K562 (cell line): Measurements from ENCODE around the gene TFRC. TPM values are rescaled to one million over a fixed set of nuclear protein-coding genes. Genes with fewer than 3 reads are reported as not detected.
A peak's percentile ranks its signal among the peaks of the same experiment; 100 is the strongest.

ENCODE experiments used
- CBX2 ChIP-seq: fragments of 200-600 bp; sonication (generic); IDR thresholded peaks from one replicate; pipeline ENCODE4 v1.6.1; 2012; ENCODE audit warnings: mild to moderate bottlenecking, low read length, inconsistent platforms; ENCODE audit not compliant: insufficient read depth, poor library complexity, severe bottlenecking
- E2F5 ChIP-seq: sonication (generic); formaldehyde crosslinking; IDR thresholded peaks from 2 replicates; pipeline ENCODE4 v1.8.0; 2022; ENCODE audit warnings: mild to moderate bottlenecking, missing genetic modification reagents
- ELF1 ChIP-seq: fragments of 200-800 bp; sonication (Bioruptor generic); IDR thresholded peaks from 2 replicates; pipeline ENCODE4 v1.6.1; 2016; ENCODE audit warnings: missing genetic modification characterization, missing compliant biosample characterization
- FOXK2 ChIP-seq, 2 experiments: fragments of 450-650 bp; IDR thresholded peaks in 1 of 2; conservative IDR thresholded peaks in 1 of 2; 2 replicates each; pipeline ENCODE4 v1.6.1; 2016; ENCODE audit warnings: low read depth in 2 of 2, mild to moderate bottlenecking in 1 of 2
- HBP1 ChIP-seq: fragments of 450-650 bp; formaldehyde crosslinking; IDR thresholded peaks from 2 replicates; pipeline ENCODE4 v1.4.0; 2022; ENCODE audit warnings: missing genetic modification characterization
- HDAC3 ChIP-seq: fragments of 450-650 bp; IDR thresholded peaks from 2 replicates; pipeline ENCODE4 v1.6.1; 2018; ENCODE audit warnings: borderline replicate concordance, mild to moderate bottlenecking, moderate library complexity; ENCODE audit not compliant: partially characterized antibody
- MXD1 ChIP-seq: fragments of 250-450 bp; sonication (Bioruptor Pico); IDR thresholded peaks from 2 replicates; pipeline ENCODE4 v1.8.0; 2021; ENCODE audit warnings: borderline replicate concordance, mild to moderate bottlenecking, moderate library complexity; ENCODE audit not compliant: poor library complexity, severe bottlenecking
- NCOR1 ChIP-seq: fragments of 450-650 bp; IDR thresholded peaks from 2 replicates; pipeline ENCODE4 v1.6.1; 2016; ENCODE audit warnings: mild to moderate bottlenecking, moderate library complexity
- PKNOX1 ChIP-seq: fragments of 450-650 bp; IDR thresholded peaks from 2 replicates; pipeline ENCODE4 v1.6.1; 2016
- ZNF280A ChIP-seq: fragments of 450-650 bp; IDR thresholded peaks from 2 replicates; pipeline ENCODE4 v1.6.1; 2018; ENCODE audit warnings: mild to moderate bottlenecking, low read depth; ENCODE audit not compliant: partially characterized antibody
- polyA plus RNA-seq, 8 experiments: library from polyadenylated mRNA; depleted of rRNA in 4 of 8; stranded (reverse) in 5 of 8; unstranded in 3 of 8; fragments of >200 nt; fragmentation: Nextera tagmentation in 2 of 8; fragmentation: Illumina TruSeq in 1 of 8; extraction: Ambion mirVana in 2 of 8; extraction: Trizol in 1 of 8; gene quantifications; 2 replicates each; pipeline versions ENCODE4 v1.2.1 to v1.2.3, GENCODE V29; 2011 to 2014; ENCODE audit warnings: inconsistent platforms in 1 of 8, missing spikeins in 1 of 8
- total RNA-seq, 7 experiments: library from RNA; depleted of rRNA in 6 of 7; stranded (reverse); fragments of >200 nt in 6 of 7; fragmentation: Illumina TruSeq in 2 of 7; extraction: Trizol in 2 of 7; gene quantifications; 2 replicates each; pipeline versions ENCODE4 v1.2.1 to v1.2.3, GENCODE V29; 2011 to 2021; ENCODE audit warnings: low replicate concordance in 1 of 7
- TF ChIP-seq, protein P1 (sequence below): fragments of 450-650 bp; formaldehyde crosslinking; conservative IDR thresholded peaks from 2 replicates; pipeline ENCODE4 v1.4.0; 2022; ENCODE audit warnings: mild to moderate bottlenecking, missing genetic modification characterization
- TF ChIP-seq, protein P2 (sequence below), 2 experiments: fragments of 450-650 bp; IDR thresholded peaks; 2 replicates each; pipeline ENCODE4 v1.6.1; 2018; ENCODE audit warnings: mild to moderate bottlenecking in 2 of 2, low read depth in 1 of 2; ENCODE audit not compliant: partially characterized antibody in 2 of 2

Gene TFRC
- total and polyA plus RNA-seq, 9 of the 15 experiments (the other 6 are each of a cell fraction or from before 2014, with no cell fraction given) = 149 to 679 (median 332) TPM

GRCh38 chr3:196081002-196081833, 672 bp downstream of the TFRC start (continued):
- TF ChIP-seq MXD1 (CRISPR knock-in tag) (peak; percentile 78), ELF1 (tag) (peak; percentile 30; the same call in 1 of the 2 replicates), PKNOX1 (peak; percentile 42), ZNF280A (no peak), FOXK2 (conservative IDR thresholded peaks at IDR 0.05 in 1 of 2, IDR thresholded peaks at IDR 0.05 in 1 of 2; ENCODE audit: low read depth in 2 of 2) (0 out of 4 replicates have a peak, but pooled peaks of 1 of the 2 experiments have one; percentile 36), HBP1 (CRISPR knock-in tag) (peak; percentile 55; the same call in 1 of the 2 replicates), E2F5 (CRISPR knock-in tag) (peak; percentile 36; the same call in 1 of the 2 replicates), NCOR1 (peak; percentile 20; the same call in 1 of the 2 replicates), HDAC3 (peak; percentile 33), CBX2 (no peak)
- TF ChIP-seq, protein P1, sequence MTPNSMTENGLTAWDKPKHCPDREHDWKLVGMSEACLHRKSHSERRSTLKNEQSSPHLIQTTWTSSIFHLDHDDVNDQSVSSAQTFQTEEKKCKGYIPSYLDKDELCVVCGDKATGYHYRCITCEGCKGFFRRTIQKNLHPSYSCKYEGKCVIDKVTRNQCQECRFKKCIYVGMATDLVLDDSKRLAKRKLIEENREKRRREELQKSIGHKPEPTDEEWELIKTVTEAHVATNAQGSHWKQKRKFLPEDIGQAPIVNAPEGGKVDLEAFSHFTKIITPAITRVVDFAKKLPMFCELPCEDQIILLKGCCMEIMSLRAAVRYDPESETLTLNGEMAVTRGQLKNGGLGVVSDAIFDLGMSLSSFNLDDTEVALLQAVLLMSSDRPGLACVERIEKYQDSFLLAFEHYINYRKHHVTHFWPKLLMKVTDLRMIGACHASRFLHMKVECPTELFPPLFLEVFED (CRISPR knock-in tag) = 0 out of 2 replicates have a peak, but pooled peaks have one; percentile 36
- TF ChIP-seq, protein P2, sequence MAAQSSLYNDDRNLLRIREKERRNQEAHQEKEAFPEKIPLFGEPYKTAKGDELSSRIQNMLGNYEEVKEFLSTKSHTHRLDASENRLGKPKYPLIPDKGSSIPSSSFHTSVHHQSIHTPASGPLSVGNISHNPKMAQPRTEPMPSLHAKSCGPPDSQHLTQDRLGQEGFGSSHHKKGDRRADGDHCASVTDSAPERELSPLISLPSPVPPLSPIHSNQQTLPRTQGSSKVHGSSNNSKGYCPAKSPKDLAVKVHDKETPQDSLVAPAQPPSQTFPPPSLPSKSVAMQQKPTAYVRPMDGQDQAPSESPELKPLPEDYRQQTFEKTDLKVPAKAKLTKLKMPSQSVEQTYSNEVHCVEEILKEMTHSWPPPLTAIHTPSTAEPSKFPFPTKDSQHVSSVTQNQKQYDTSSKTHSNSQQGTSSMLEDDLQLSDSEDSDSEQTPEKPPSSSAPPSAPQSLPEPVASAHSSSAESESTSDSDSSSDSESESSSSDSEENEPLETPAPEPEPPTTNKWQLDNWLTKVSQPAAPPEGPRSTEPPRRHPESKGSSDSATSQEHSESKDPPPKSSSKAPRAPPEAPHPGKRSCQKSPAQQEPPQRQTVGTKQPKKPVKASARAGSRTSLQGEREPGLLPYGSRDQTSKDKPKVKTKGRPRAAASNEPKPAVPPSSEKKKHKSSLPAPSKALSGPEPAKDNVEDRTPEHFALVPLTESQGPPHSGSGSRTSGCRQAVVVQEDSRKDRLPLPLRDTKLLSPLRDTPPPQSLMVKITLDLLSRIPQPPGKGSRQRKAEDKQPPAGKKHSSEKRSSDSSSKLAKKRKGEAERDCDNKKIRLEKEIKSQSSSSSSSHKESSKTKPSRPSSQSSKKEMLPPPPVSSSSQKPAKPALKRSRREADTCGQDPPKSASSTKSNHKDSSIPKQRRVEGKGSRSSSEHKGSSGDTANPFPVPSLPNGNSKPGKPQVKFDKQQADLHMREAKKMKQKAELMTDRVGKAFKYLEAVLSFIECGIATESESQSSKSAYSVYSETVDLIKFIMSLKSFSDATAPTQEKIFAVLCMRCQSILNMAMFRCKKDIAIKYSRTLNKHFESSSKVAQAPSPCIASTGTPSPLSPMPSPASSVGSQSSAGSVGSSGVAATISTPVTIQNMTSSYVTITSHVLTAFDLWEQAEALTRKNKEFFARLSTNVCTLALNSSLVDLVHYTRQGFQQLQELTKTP (IDR thresholded peaks at IDR 0.05; ENCODE audit: low read depth in 1 of 2, partially characterized antibody in 2 of 2) = peak; percentile 44 to 60
